ENCODE results near the gene JAK1. TPM values are rescaled to one million over a fixed set of nuclear protein-coding genes. Genes with fewer than 3 reads are reported as not detected.

JAK1 gene
- total RNA-seq, 1 experiment from 2014 or later, result 27.8 TPM

- ATAC-seq (no peak), DNase-seq (ENCODE audit: low spot score) (no peak)
- ChIA-PET POLR2A (no interaction called here), CTCF (no interaction called here)
- no peak overlapping the region for H3K27ac Mint-ChIP-seq
- H3K27me3 Mint-ChIP-seq (ENCODE audit: low read depth), result no peaks in the 10 kb centered on the region
- H3K36me3 Mint-ChIP-seq, result peaks cover 17% of the 10 kb centered on the region
- H3K4me3 Mint-ChIP-seq, result no peak overlapping the region
- no peaks in the 10 kb centered on the region for H3K9me3 Mint-ChIP-seq
- peaks cover 11% of the 10 kb centered on the region for H3K4me1 Mint-ChIP-seq
- TF ChIP-seq SOX15 (CRISPR knock-in tag; IDR thresholded peaks at IDR 0.05) (no peak), SMAD3 (CRISPR knock-in tag; IDR thresholded peaks at IDR 0.05; ENCODE audit: borderline replicate concordance) (no peak), FOXP1 (CRISPR knock-in tag; IDR thresholded peaks at IDR 0.05; ENCODE audit: borderline replicate concordance) (no peak), TEAD1 (CRISPR knock-in tag; IDR thresholded peaks at IDR 0.05) (no peak), FOXP4 (CRISPR knock-in tag; IDR thresholded peaks at IDR 0.05) (no peak), ARID4B (CRISPR knock-in tag; IDR thresholded peaks at IDR 0.05; ENCODE audit: borderline replicate concordance) (no peak), ERG (CRISPR knock-in tag; IDR thresholded peaks at IDR 0.05) (no peak), E2F4 (CRISPR knock-in tag; IDR thresholded peaks at IDR 0.05; ENCODE audit: borderline replicate concordance, low read depth) (no peak), CBFB (CRISPR knock-in tag; IDR thresholded peaks at IDR 0.05; ENCODE audit: low read depth) (no peak)
Measured at GRCh38 chr1:64857347-64857746, 109.0 kb downstream of the JAK1 start.

- Mint-ChIP-seq H3K27me3 (ENCODE audit: low read depth) (no peaks in the 10 kb centered on the region), H3K4me3 (no peak overlapping the region), H3K27ac (no peak overlapping the region), H3K36me3 (peaks cover 17% of the 10 kb centered on the region), H3K9me3 (no peaks in the 10 kb centered on the region), H3K4me1 (peaks cover 7% of the 10 kb centered on the region)
- no peak for ATAC-seq
- CTCF ChIA-PET, result no interaction called here
- POLR2A ChIA-PET, result no interaction called here
- TF ChIP-seq ZNF423 (CRISPR knock-in tag; IDR thresholded peaks at IDR 0.05) (no peak), MLX (CRISPR knock-in tag; IDR thresholded peaks at IDR 0.05) (no peak), ZNF281 (CRISPR knock-in tag; IDR thresholded peaks at IDR 0.05) (no peak), SOX15 (CRISPR knock-in tag; IDR thresholded peaks at IDR 0.05) (no peak)
- no peak for DNase-seq (ENCODE audit: low spot score)
Measured at GRCh38 chr1:64856553-64856952, 109.8 kb downstream of the JAK1 start.

All from WTC11 (cell line).